Parathyroid adenoma (tissue), 2 donors: ENCODE data around the gene IRF3.
A peak's percentile ranks its signal among the peaks of the same experiment; 100 is the strongest.

Experiments
- H2AFZ ChIP-seq: fragments of 300-600 bp; sonication (generic); one replicate; pipeline ENCODE4 v1.7.0; 2017; ENCODE audit warnings: antibody characterized with exemption, mild to moderate bottlenecking
- H3K27ac ChIP-seq: fragments of 300-600 bp; sonication (generic); one replicate; pipeline ENCODE4 v1.7.0; 2017
- H3K27me3 ChIP-seq: fragments of 300-600 bp; sonication (generic); one replicate; pipeline ENCODE4 v1.7.0; 2017; ENCODE audit warnings: low read length; ENCODE audit not compliant: control insufficient read depth, insufficient read depth
- H3K36me3 ChIP-seq: fragments of 300-600 bp; sonication (generic); one replicate; pipeline ENCODE4 v1.7.0; 2017; ENCODE audit warnings: low read length; ENCODE audit not compliant: control insufficient read depth, insufficient read depth
- H3K4me1 ChIP-seq: fragments of 300-600 bp; sonication (generic); one replicate; pipeline ENCODE4 v1.7.0; 2017; ENCODE audit warnings: control low read depth
- H3K4me2 ChIP-seq: fragments of 300-600 bp; sonication (generic); one replicate; pipeline ENCODE4 v1.7.0; 2017; ENCODE audit warnings: low read length
- H3K4me3 ChIP-seq: fragments of 300-600 bp; sonication (generic); one replicate; pipeline ENCODE4 v1.7.0; 2017; ENCODE audit warnings: low read depth, low read length
- H3K79me2 ChIP-seq: fragments of 300-600 bp; sonication (generic); one replicate; pipeline ENCODE4 v1.7.0; 2017; ENCODE audit warnings: control low read depth
- H3K9ac ChIP-seq: fragments of 300-600 bp; sonication (generic); one replicate; pipeline ENCODE4 v1.7.0; 2017; ENCODE audit warnings: mild to moderate bottlenecking
- H3K9me3 ChIP-seq: fragments of 300-600 bp; sonication (generic); one replicate; pipeline ENCODE4 v1.7.0; 2017; ENCODE audit warnings: low read length; ENCODE audit not compliant: control insufficient read depth
- CTCF ChIP-seq: fragments of 300-600 bp; sonication (generic); IDR thresholded peaks from one replicate; pipeline ENCODE4 v1.7.0; 2017; ENCODE audit warnings: antibody characterized with exemption, mild to moderate bottlenecking
- donor health status: primary hyperparathyroidism.

IRF3 gene

GRCh38 chr19:49669516-49669915, 3.9 kb upstream of the IRF3 start:
- no peak for TF ChIP-seq CTCF
- Histone ChIP-seq H3K9me3 (no peaks in the 10 kb centered on the region), H3K4me2 (no peak overlapping the region)

GRCh38 chr19:49667473-49667872, 1.8 kb upstream of the IRF3 start:
- H3K4me1 ChIP-seq = peaks cover 4% of the 10 kb centered on the region
- no peaks in the 10 kb centered on the region for H3K79me2 ChIP-seq
- no peaks in the 10 kb centered on the region for H3K27me3 ChIP-seq
- H3K36me3 ChIP-seq = no peaks in the 10 kb centered on the region
- no peak overlapping the region for H3K27ac ChIP-seq
- TF ChIP-seq CTCF = no peak
- H3K9me3 ChIP-seq = no peaks in the 10 kb centered on the region
- H3K9ac ChIP-seq = no peak overlapping the region
- no peak overlapping the region for H3K4me2 ChIP-seq
- H3K4me3 ChIP-seq = no peak overlapping the region
- H2AFZ ChIP-seq = no peak overlapping the region

More at GRCh38 chr19:49669516-49669915, 3.9 kb upstream of the IRF3 start:
- H3K79me2 ChIP-seq = no peaks in the 10 kb centered on the region
- no peak overlapping the region for H3K27ac ChIP-seq
- H3K27me3 ChIP-seq = no peaks in the 10 kb centered on the region
- no peaks in the 10 kb centered on the region for H3K36me3 ChIP-seq
- no peak overlapping the region for H2AFZ ChIP-seq
- no peak overlapping the region for H3K9ac ChIP-seq
- no peak overlapping the region for H3K4me3 ChIP-seq
- H3K4me1 ChIP-seq = peaks cover 4% of the 10 kb centered on the region

- Histone ChIP-seq H3K27ac (peak overlapping the region; percentile 92), H3K79me2 (no peaks in the 10 kb centered on the region), H3K27me3 (no peaks in the 10 kb centered on the region), H3K36me3 (no peaks in the 10 kb centered on the region), H3K4me2 (peak overlapping the region; percentile 100), H3K9ac (peak overlapping the region; percentile 38), H3K9me3 (no peaks in the 10 kb centered on the region), H2AFZ (peak overlapping the region; percentile 93), H3K4me1 (no peaks in the 10 kb centered on the region), H3K4me3 (peak overlapping the region; percentile 96)
- no peak for TF ChIP-seq CTCF
Measured at GRCh38 chr19:49666120-49666444, 425 bp upstream of the IRF3 start.

- Histone ChIP-seq H3K27ac (peak overlapping the region; percentile 92), H3K9me3 (no peaks in the 10 kb centered on the region), H3K79me2 (no peaks in the 10 kb centered on the region), H3K27me3 (no peaks in the 10 kb centered on the region), H3K4me2 (peak overlapping the region; percentile 100), H3K36me3 (no peaks in the 10 kb centered on the region), H3K4me1 (no peaks in the 10 kb centered on the region), H2AFZ (peak overlapping the region; percentile 93), H3K9ac (peak overlapping the region; percentile 5), H3K4me3 (peak overlapping the region; percentile 96)
- no peak for TF ChIP-seq CTCF
Measured at GRCh38 chr19:49665036-49665350, 664 bp downstream of the IRF3 start.

GRCh38 chr19:49664171-49665035, 1.3 kb downstream of the IRF3 start:
- Histone ChIP-seq H3K4me3 (peak overlapping the region; percentile 96), H3K27me3 (no peaks in the 10 kb centered on the region), H3K9ac (peak overlapping the region; percentile 5), H3K79me2 (no peaks in the 10 kb centered on the region), H3K4me2 (peak overlapping the region; percentile 100), H3K27ac (peak overlapping the region; percentile 92), H3K9me3 (no peaks in the 10 kb centered on the region), H3K36me3 (no peaks in the 10 kb centered on the region), H3K4me1 (no peaks in the 10 kb centered on the region), H2AFZ (peak overlapping the region; percentile 93)
- TF ChIP-seq CTCF = no peak
